NOMO-1 treated with dmso at 0.1 percent for 144 hours (cell line): ENCODE data around the gene OTOP3.
"Not testable (repeated sequence)": the region's sequence is repeated elsewhere in the genome, so short reads cannot be mapped to it uniquely, and the experiment has no call there.

ENCODE experiments used
- DNase-seq: peaks from one replicate; lab custom pipeline; 2025; ENCODE audit not compliant: unreplicated experiment; lab: John Stamatoyannopoulos, UW

OTOP3 gene

GRCh38 chr17:74960570-74961342 lies 25.1 kb downstream of the OTOP3 start:
- DNase-seq: peak; percentile 39

GRCh38 chr17:74961657-74962350 lies 26.1 kb downstream of the OTOP3 start:
- DNase-seq: peak; percentile 59

GRCh38 chr17:74962622-74963394 lies 27.1 kb downstream of the OTOP3 start:
- DNase-seq: no peak

- no peak for DNase-seq
Measured at GRCh38 chr17:74963656-74964055, 28.0 kb downstream of the OTOP3 start.

- no peak for DNase-seq
Measured at GRCh38 chr17:74964246-74964761, 28.6 kb downstream of the OTOP3 start.

GRCh38 chr17:74964988-74965622 lies 29.4 kb downstream of the OTOP3 start:
- no peak for DNase-seq

- DNase-seq: no peak
Measured at GRCh38 chr17:74968361-74968780, 32.7 kb downstream of the OTOP3 start.

- DNase-seq: not testable (repeated sequence)
Measured at GRCh38 chr17:74969501-74969900, 33.8 kb downstream of the OTOP3 start.

GRCh38 chr17:74970395-74970794 lies 34.7 kb downstream of the OTOP3 start:
- DNase-seq: no peak

GRCh38 chr17:74971069-74971841 lies 35.6 kb downstream of the OTOP3 start:
- DNase-seq: no peak

GRCh38 chr17:74971842-74972106 lies 36.1 kb downstream of the OTOP3 start:
- DNase-seq: no peak

- no peak for DNase-seq
Measured at GRCh38 chr17:74972107-74972972, 36.6 kb downstream of the OTOP3 start, which contains the start of gene HID1. HID1 (minus strand) TSS chr17:74972759; CDS start chr17:74972656, 103 bp downstream.

GRCh38 chr17:74972973-74973328 lies 37.3 kb downstream of the OTOP3 start:
- no peak for DNase-seq

- no peak for DNase-seq
Measured at GRCh38 chr17:74975943-74976342, 40.2 kb downstream of the OTOP3 start.

- DNase-seq: no peak
Measured at GRCh38 chr17:74977802-74978201, 42.1 kb downstream of the OTOP3 start.

GRCh38 chr17:74978240-74978639 lies 42.5 kb downstream of the OTOP3 start:
- no peak for DNase-seq

- DNase-seq: no peak
Measured at GRCh38 chr17:74979408-74980146, 43.9 kb downstream of the OTOP3 start.

GRCh38 chr17:74981318-74981978 lies 45.8 kb downstream of the OTOP3 start:
- DNase-seq: no peak
